K562 (cell line): ENCODE measurements around the gene CARD14. TPM values are rescaled to one million over a fixed set of nuclear protein-coding genes. Genes with fewer than 3 reads are reported as not detected.
A peak's percentile ranks its signal among the peaks of the same experiment; 100 is the strongest.

Experiments
- DDX20 ChIP-seq: fragments of 450-650 bp; IDR thresholded peaks from 2 replicates; pipeline ENCODE4 v1.6.1; 2016; ENCODE audit warnings: missing genetic modification characterization, low read depth, mild to moderate bottlenecking, missing compliant biosample characterization, moderate library complexity
- EHMT2 ChIP-seq: fragments of 450-650 bp; IDR thresholded peaks from 2 replicates; pipeline ENCODE4 v1.6.1; 2018; ENCODE audit warnings: antibody characterized with exemption
- EWSR1 ChIP-seq: fragments of 450-650 bp; IDR thresholded peaks from 2 replicates; pipeline ENCODE4 v1.6.1; 2018; ENCODE audit warnings: borderline replicate concordance, mild to moderate bottlenecking, low read depth, moderate library complexity; ENCODE audit not compliant: partially characterized antibody
- MBD1 ChIP-seq: fragments of 250-450 bp; sonication (Bioruptor Pico); IDR thresholded peaks from 2 replicates; pipeline ENCODE4 v1.8.0; 2022; ENCODE audit warnings: inconsistent platforms
- MCM7 ChIP-seq, 2 experiments: fragments of 450-650 bp; IDR thresholded peaks; 2 replicates each; pipeline ENCODE4 v1.6.1; 2016 to 2018
- MLLT1 ChIP-seq, 2 experiments: fragments of 450-650 bp; IDR thresholded peaks; 2 replicates each; pipeline ENCODE4 v1.6.1; 2016
- NCOA2 ChIP-seq, 2 experiments: fragments of 450-650 bp; IDR thresholded peaks; 2 replicates each; pipeline ENCODE4 v1.6.1; 2018; ENCODE audit warnings: mild to moderate bottlenecking in 2 of 2, moderate library complexity in 1 of 2; ENCODE audit not compliant: partially characterized antibody in 2 of 2
- PHB2 ChIP-seq: fragments of 450-650 bp; IDR thresholded peaks from 2 replicates; pipeline ENCODE4 v1.6.1; 2017; ENCODE audit warnings: low read depth
- RBFOX2 ChIP-seq: fragments of 200-400 bp; formaldehyde crosslinking; IDR thresholded peaks from 2 replicates; pipeline ENCODE4 v1.6.1; 2017; ENCODE audit warnings: low read depth, mild to moderate bottlenecking, low read length, moderate library complexity
- RNF2 ChIP-seq: sonication (generic); IDR thresholded peaks from 2 replicates; pipeline ENCODE4 v1.6.1; 2016
- RUNX1 ChIP-seq: sonication (generic); IDR thresholded peaks from 2 replicates; pipeline ENCODE4 v1.6.1; 2016; ENCODE audit warnings: antibody characterized with exemption, low read depth
- ZFX ChIP-seq: sonication (generic); formaldehyde crosslinking; IDR thresholded peaks from 2 replicates; pipeline ENCODE4 v1.8.0; 2022; ENCODE audit warnings: mild to moderate bottlenecking, missing genetic modification reagents, moderate library complexity
- ZMIZ1 ChIP-seq, 2 experiments: fragments of 150-350 bp in 1 of 2; IDR thresholded peaks; 2 replicates each; pipeline ENCODE4 v1.6.1; 2012 to 2016; ENCODE audit warnings: low read depth in 2 of 2, low read length in 2 of 2, mild to moderate bottlenecking in 1 of 2, moderate library complexity in 1 of 2
- ZNF134 ChIP-seq: fragments of 250-450 bp; sonication (Bioruptor Pico); conservative IDR thresholded peaks from 2 replicates; pipeline ENCODE4 v1.4.0; 2020
- ZNF263 ChIP-seq: sonication (generic); formaldehyde crosslinking; IDR thresholded peaks from 2 replicates; pipeline ENCODE4 v1.8.0; 2022; ENCODE audit warnings: mild to moderate bottlenecking, missing genetic modification reagents, borderline replicate concordance
- ZNF655 ChIP-seq: fragments of 250-450 bp; sonication (Bioruptor Pico); IDR thresholded peaks from 2 replicates; pipeline ENCODE4 v1.5.0; 2021
- polyA plus RNA-seq, 8 experiments: library from polyadenylated mRNA; depleted of rRNA in 4 of 8; stranded (reverse) in 5 of 8; unstranded in 3 of 8; fragments of >200 nt; fragmentation: Nextera tagmentation in 2 of 8; fragmentation: Illumina TruSeq in 1 of 8; extraction: Ambion mirVana in 2 of 8; extraction: Trizol in 1 of 8; gene quantifications; 2 replicates each; pipeline versions ENCODE4 v1.2.1 to v1.2.3, GENCODE V29; 2011 to 2014; ENCODE audit warnings: inconsistent platforms in 1 of 8, missing spikeins in 1 of 8
- total RNA-seq, 7 experiments: library from RNA; depleted of rRNA in 6 of 7; stranded (reverse); fragments of >200 nt in 6 of 7; fragmentation: Illumina TruSeq in 2 of 7; extraction: Trizol in 2 of 7; gene quantifications; 2 replicates each; pipeline versions ENCODE4 v1.2.1 to v1.2.3, GENCODE V29; 2011 to 2021; ENCODE audit warnings: low replicate concordance in 1 of 7
- TF ChIP-seq, protein P1 (sequence below): IDR thresholded peaks from 3 replicates; pipeline ENCODE4 v1.6.1; 2011; ENCODE audit warnings: borderline replicate concordance, mild to moderate bottlenecking; ENCODE audit not compliant: insufficient read length, insufficient read depth

CARD14 gene
- total and polyA plus RNA-seq, 9 of the 15 experiments (the other 6 are each of a cell fraction or from before 2014, with no cell fraction given) = not detected

DNA sequence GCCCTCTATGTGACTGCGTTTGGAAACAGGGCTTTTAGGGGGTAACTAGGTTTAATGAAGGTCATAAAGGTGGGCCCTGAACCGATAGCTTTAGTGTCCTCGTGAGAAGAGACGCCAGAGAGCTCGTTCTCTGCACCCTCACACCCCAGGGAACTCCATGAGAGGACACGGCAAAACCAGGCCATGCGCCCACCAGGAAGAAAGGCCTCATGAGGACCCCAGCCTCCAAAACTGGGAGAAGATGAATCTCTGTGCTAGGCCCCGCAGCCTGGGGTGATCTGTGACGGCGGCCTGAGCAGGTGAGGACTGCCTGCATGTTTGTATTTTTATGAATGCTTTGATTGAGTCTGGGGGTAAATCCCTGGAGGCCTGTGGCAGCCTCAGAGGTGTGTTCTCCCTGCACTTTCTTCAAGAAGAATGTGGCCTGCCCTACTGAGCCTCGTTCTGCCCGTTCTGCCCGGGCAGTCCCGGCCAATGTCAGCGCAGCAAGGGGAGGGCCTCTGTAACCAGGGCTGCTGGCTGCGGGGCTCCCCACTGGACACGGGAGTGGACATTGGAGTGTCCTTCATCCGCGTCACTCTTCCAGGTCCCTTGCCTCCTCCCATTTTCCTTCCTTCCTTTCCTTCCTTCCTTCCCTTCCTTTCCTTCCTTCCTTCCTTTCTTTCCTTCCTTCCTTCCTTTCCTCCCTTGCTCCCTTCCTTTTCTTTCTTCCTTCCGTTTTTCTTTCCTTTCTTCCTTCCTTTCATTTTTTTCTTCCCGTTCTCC lies 84.0 kb downstream of the CARD14 start (continued):
- no peak for TF ChIP-seq ZMIZ1 (IDR thresholded peaks at IDR 0.05; ENCODE audit: low read depth in 2 of 2, low read length in 2 of 2)
- TF ChIP-seq ZNF263 (CRISPR knock-in tag) = no peak
- peak; percentile 34 to 75; a peak in 2 of 4 replicates for TF ChIP-seq MLLT1 (IDR thresholded peaks at IDR 0.05)
- no peak for TF ChIP-seq MCM7 (IDR thresholded peaks at IDR 0.05)
- TF ChIP-seq PHB2 = peak; percentile 33; the same call in 1 of the 2 replicates
- no peak for TF ChIP-seq MBD1 (CRISPR knock-in tag)
- TF ChIP-seq RNF2 = no peak
- 0 out of 2 replicates have a peak, but pooled peaks have one; percentile 22 for TF ChIP-seq RBFOX2
- no peak for TF ChIP-seq ZNF134
- TF ChIP-seq DDX20 = no peak
- no peak for TF ChIP-seq RUNX1
- peak; percentile 63; the same call in 1 of the 2 replicates for TF ChIP-seq EHMT2
- TF ChIP-seq, protein P1, sequence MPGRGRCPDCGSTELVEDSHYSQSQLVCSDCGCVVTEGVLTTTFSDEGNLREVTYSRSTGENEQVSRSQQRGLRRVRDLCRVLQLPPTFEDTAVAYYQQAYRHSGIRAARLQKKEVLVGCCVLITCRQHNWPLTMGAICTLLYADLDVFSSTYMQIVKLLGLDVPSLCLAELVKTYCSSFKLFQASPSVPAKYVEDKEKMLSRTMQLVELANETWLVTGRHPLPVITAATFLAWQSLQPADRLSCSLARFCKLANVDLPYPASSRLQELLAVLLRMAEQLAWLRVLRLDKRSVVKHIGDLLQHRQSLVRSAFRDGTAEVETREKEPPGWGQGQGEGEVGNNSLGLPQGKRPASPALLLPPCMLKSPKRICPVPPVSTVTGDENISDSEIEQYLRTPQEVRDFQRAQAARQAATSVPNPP = no peak
- TF ChIP-seq ZFX (CRISPR knock-in tag) = 0 out of 2 replicates have a peak, but pooled peaks have one; percentile 9
- no peak for TF ChIP-seq EWSR1
- TF ChIP-seq NCOA2 (IDR thresholded peaks at IDR 0.05; ENCODE audit: partially characterized antibody in 2 of 2) = no peak
- no peak for TF ChIP-seq ZNF655 (CRISPR knock-in tag)
